ENCODE results near the gene TAS1R1. TPM values are rescaled to one million over a fixed set of nuclear protein-coding genes. Genes with fewer than 3 reads are reported as not detected.

Gene TAS1R1
- total and polyA plus RNA-seq, 10 of the 15 experiments (the other 5 are each of a cell fraction or from before 2014, with no cell fraction given), result 0.03 to 0.06 (median 0.04) TPM; not detected in 7

GRCh38 chr1:6545276-6546112 lies 9.6 kb upstream of the TAS1R1 start:
- CTCF ChIA-PET, result no interaction called here
- peaks cover 9 to 13% of the 10 kb centered on the region in 2 experiments for H3K36me3 ChIP-seq (ENCODE audit: control insufficient read depth in 2 of 2, insufficient read depth in 2 of 2, low read length in 1 of 2)
- FAIRE-seq, result no peak

More at GRCh38 chr1:6545276-6546112, 9.6 kb upstream of the TAS1R1 start:
- DNase-seq (ENCODE audit: low read depth, low spot score) (no peak), ATAC-seq (no peak)
- in situ Hi-C loops (cut with MboI) (no loop called here), intact Hi-C loops (cut with micrococcal nuclease; ENCODE audit: unreplicated experiment) (no loop called here)
- Histone ChIP-seq H4K20me1 (ENCODE audit: control insufficient read depth, insufficient read depth) (peaks cover 3% of the 10 kb centered on the region; the same call in 1 of the 2 replicates), H3K9ac (ENCODE audit: control insufficient read depth, insufficient read depth, low read length) (no peak overlapping the region), H3K9me3 (replicated peaks; ENCODE audit: control insufficient read depth, insufficient read depth, low read length) (no peaks in the 10 kb centered on the region), H2AFZ (ENCODE audit: control insufficient read depth, low read depth, low read length) (no peak overlapping the region), H3K4me3 (no peak overlapping the region), H3K27me3 (replicated peaks in 1 of 2; ENCODE audit: control insufficient read depth in 2 of 2, insufficient read depth in 2 of 2, low read length in 1 of 2) (no peaks in the 10 kb centered on the region), H3K4me1 (ENCODE audit: control insufficient read depth, insufficient read depth, low read length) (no peaks in the 10 kb centered on the region), H3K79me2 (ENCODE audit: control insufficient read depth, insufficient read depth, low read length) (no peaks in the 10 kb centered on the region), H3K27ac (ENCODE audit: control insufficient read depth, insufficient read depth) (no peak overlapping the region), H3K4me2 (ENCODE audit: control insufficient read depth, insufficient read depth) (no peak overlapping the region)
- no peak for TF ChIP-seq KDM1A (IDR thresholded peaks at IDR 0.05; ENCODE audit: borderline replicate concordance)
- TF ChIP-seq, protein P1, sequence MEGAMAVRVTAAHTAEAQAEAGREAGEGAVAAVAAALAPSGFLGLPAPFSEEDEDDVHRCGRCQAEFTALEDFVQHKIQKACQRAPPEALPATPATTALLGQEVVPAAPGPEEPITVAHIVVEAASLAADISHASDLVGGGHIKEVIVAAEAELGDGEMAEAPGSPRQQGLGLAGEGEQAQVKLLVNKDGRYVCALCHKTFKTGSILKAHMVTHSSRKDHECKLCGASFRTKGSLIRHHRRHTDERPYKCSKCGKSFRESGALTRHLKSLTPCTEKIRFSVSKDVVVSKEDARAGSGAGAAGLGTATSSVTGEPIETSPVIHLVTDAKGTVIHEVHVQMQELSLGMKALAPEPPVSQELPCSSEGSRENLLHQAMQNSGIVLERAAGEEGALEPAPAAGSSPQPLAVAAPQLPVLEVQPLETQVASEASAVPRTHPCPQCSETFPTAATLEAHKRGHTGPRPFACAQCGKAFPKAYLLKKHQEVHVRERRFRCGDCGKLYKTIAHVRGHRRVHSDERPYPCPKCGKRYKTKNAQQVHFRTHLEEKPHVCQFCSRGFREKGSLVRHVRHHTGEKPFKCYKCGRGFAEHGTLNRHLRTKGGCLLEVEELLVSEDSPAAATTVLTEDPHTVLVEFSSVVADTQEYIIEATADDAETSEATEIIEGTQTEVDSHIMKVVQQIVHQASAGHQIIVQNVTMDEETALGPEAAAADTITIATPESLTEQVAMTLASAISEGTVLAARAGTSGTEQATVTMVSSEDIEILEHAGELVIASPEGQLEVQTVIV (IDR thresholded peaks at IDR 0.05; ENCODE audit: borderline replicate concordance, partially characterized antibody), result no peak
- TF ChIP-seq CREM (IDR thresholded peaks at IDR 0.05; ENCODE audit: low read depth), result no peak
- no peak for TF ChIP-seq CHD4 (IDR thresholded peaks at IDR 0.05)
- no peak for TF ChIP-seq MYB (IDR thresholded peaks at IDR 0.05; ENCODE audit: borderline replicate concordance, low read depth, low read length)
- TF ChIP-seq NFIC (IDR thresholded peaks at IDR 0.05; ENCODE audit: low read depth, low read length), result no peak
- TF ChIP-seq KAT2A (conservative IDR thresholded peaks at IDR 0.05; ENCODE audit: control insufficient read depth, low read depth, low read length), result no peak
- TF ChIP-seq EED (IDR thresholded peaks at IDR 0.05; ENCODE audit: low read depth), result no peak
- no peak for TF ChIP-seq IRF3 (IDR thresholded peaks at IDR 0.05)
- TF ChIP-seq, protein P2, sequence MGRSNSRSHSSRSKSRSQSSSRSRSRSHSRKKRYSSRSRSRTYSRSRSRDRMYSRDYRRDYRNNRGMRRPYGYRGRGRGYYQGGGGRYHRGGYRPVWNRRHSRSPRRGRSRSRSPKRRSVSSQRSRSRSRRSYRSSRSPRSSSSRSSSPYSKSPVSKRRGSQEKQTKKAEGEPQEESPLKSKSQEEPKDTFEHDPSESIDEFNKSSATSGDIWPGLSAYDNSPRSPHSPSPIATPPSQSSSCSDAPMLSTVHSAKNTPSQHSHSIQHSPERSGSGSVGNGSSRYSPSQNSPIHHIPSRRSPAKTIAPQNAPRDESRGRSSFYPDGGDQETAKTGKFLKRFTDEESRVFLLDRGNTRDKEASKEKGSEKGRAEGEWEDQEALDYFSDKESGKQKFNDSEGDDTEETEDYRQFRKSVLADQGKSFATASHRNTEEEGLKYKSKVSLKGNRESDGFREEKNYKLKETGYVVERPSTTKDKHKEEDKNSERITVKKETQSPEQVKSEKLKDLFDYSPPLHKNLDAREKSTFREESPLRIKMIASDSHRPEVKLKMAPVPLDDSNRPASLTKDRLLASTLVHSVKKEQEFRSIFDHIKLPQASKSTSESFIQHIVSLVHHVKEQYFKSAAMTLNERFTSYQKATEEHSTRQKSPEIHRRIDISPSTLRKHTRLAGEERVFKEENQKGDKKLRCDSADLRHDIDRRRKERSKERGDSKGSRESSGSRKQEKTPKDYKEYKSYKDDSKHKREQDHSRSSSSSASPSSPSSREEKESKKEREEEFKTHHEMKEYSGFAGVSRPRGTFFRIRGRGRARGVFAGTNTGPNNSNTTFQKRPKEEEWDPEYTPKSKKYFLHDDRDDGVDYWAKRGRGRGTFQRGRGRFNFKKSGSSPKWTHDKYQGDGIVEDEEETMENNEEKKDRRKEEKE (IDR thresholded peaks at IDR 0.05), result no peak
- TF ChIP-seq NFYB (IDR thresholded peaks at IDR 0.05; ENCODE audit: insufficient read depth, low read depth, low read length), result no peak
- TF ChIP-seq RCOR1 (conservative IDR thresholded peaks at IDR 0.05; ENCODE audit: low read depth, low read length), result no peak
- no peak for TF ChIP-seq FOXK2 (IDR thresholded peaks at IDR 0.05)
- TF ChIP-seq NR2C2 (IDR thresholded peaks at IDR 0.05; ENCODE audit: borderline replicate concordance, control insufficient read depth, insufficient read length, low read depth), result no peak
- no peak for TF ChIP-seq POU2F2 (IDR thresholded peaks at IDR 0.05; ENCODE audit: borderline replicate concordance, low read depth, low read length)
- TF ChIP-seq IKZF1 (conservative IDR thresholded peaks at IDR 0.05), result no peak
- TF ChIP-seq MEF2B (IDR thresholded peaks at IDR 0.05; ENCODE audit: partially characterized antibody, poor library complexity, severe bottlenecking), result no peak
- BruUV-seq (replicated peaks), result no TSS peak
- POLR2A ChIA-PET, result no interaction called here
- WGBS (ENCODE audit: insufficient coverage, insufficient replicate concordance, low lambda C conversion rate, missing lambda C conversion rate), result 36% methylated on average over 10 of the region's 10 CpGs
- RAD21 ChIA-PET (ENCODE audit: unreplicated experiment), result no interaction called here
- SMC1A ChIA-PET (ENCODE audit: uncharacterized antibody, unreplicated experiment), result interaction anchor here (0.6 kb wide), 1 partner anchor 802 kb away, joined by 3 read pairs; no protein-coding TSS in a partner anchor

Measured in GM12878 (cell line).